HG02571 (cell line): ENCODE data around the gene ARID3A.

ENCODE experiments used
- ATAC-seq: cut with Tn5 transposase; IDR thresholded peaks from one replicate; pipeline ENCODE4 v1.9.1; 2021; ENCODE audit warnings: mild to moderate bottlenecking, moderate library complexity; ENCODE audit not compliant: unreplicated experiment

ARID3A gene

DNA sequence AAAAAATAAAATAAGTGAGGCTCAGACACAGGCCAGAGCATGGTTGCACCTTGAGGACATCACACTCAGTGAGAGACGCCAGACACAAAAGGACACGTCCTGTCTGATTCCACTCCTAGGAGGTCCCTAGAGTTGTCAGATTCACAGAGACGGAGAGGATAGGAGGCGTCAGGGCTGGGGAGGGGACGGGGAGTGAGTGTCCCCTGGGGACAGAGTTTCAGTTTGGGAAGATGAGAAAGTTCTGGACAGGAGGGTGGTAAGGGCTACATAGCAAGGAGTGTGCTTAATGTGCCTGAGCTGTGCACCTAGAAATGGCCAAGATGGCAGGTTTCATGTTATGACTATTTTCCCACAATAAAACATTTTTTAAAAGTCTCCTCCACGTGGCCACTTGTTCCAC is 72.2 kb downstream of the ARID3A start:
- ATAC-seq = no peak

DNA sequence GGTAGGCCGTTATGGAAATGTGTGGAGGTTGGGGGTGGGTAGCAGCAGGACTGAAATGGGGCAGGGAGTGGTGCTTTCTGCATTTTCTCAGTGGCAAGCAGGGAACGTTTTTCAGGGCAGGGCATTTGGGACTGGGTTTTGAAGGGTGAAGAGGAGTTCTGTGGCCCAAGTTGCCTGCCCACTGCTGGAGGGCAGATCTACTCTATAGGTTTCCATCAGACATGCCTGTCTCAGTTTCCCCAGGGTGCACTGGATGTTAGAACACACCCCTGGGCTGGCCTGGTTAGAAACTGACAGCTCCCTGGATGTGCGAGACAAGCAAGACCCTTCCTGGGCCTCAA is 73.5 kb downstream of the ARID3A start:
- ATAC-seq = no peak

DNA sequence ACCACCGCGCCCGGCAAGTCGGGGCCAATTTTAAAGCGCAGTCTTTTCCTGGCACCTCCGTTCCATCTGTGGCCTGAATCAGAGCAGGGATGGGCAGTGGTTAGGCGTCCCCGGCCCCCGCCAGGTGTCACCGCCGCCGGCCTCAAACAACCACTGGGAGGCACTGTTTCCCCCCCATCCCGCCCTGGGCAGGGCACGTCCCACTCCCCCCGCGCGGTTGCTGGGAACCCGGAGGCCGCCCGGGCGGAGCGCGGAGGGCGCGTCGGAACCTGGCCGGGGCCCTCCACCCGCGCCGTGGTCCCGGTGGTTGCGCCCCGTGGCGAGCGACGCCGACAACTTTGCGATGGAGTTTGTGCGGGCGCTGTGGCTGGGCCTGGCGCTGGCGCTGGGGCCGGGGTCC is 74.3 kb downstream of the ARID3A start, which contains the start of gene GRIN3B:
Gene GRIN3B (plus strand): TSS at position 325 of the 400 bp plus-strand sequence. CDS start 19 bp downstream, at position 344.
- ATAC-seq = no peak

DNA sequence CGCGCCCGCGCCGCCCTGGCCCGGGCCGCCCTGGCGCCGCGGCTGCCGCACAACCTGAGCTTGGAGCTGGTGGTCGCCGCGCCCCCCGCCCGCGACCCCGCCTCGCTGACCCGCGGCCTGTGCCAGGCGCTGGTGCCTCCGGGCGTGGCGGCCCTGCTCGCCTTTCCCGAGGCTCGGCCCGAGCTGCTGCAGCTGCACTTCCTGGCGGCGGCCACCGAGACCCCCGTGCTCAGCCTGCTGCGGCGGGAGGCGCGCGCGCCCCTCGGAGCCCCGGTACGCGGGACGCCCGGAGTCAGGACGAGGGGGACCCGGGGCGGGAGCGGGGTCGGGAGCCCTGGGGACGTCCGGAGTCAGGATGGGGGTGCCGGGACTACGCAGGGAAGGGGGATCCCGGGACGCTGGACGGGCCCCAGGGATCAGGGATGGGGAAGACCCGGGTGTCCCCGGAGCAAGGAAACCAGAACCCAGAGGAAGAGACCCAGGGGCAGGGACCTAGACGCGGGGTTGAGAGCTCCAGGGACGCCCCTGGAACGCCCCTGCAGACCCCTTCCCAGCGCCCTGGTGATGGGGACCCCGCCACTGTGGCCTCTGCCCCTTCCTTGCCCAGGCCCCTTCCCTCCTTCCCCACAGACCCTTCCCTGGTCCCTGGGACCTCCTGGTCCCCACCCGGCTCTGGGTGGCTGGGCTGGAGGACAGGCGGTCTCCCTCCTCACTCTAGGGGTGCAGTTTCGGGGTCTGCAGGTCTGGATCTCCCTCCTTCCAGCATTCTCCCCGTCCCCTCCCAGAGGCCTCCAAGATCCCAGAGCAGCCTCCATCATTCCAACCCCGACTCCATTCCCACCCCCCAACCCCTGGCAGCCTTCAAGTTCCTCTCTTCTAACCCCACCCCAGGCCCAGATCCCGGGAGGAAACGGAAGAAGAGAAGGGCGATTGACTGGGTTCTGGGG is 75.0 kb downstream of the ARID3A start:
- no peak for ATAC-seq

GRCh38 chr19:1001538-1002166 is 75.8 kb downstream of the ARID3A start:
- ATAC-seq = no peak

DNA sequence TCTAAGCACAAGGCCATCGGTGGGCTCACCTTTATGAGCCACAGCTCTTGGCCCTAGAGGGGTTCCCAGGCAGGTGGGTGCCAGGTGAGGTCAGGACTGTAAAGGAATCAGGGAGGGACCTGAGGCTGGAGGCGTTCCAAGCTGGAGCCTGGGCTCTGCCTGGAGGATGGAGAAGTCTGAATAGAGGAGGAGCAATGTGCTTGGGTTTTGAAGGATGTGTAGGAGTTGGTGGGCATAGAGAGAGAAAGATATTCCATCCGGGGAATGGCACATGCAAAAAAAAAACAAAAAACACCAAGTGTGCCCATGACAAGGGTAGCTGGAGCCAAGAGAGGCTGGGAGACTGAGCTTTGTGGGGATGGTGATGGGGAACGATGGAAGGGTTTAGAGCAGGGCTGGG is 76.8 kb downstream of the ARID3A start:
- ATAC-seq = no peak

DNA sequence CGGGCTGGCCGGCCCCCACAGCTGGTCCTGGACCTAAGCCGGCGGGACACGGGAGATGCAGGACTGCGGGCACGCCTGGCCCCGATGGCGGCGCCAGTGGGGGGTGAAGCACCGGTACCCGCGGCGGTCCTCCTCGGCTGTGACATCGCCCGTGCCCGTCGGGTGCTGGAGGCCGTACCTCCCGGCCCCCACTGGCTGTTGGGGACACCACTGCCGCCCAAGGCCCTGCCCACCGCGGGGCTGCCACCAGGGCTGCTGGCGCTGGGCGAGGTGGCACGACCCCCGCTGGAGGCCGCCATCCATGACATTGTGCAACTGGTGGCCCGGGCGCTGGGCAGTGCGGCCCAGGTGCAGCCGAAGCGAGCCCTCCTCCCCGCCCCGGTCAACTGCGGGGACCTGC is 77.4 kb downstream of the ARID3A start:
- no peak for ATAC-seq

GRCh38 chr19:1004204-1004802 is 78.5 kb downstream of the ARID3A start:
- ATAC-seq = no peak

DNA sequence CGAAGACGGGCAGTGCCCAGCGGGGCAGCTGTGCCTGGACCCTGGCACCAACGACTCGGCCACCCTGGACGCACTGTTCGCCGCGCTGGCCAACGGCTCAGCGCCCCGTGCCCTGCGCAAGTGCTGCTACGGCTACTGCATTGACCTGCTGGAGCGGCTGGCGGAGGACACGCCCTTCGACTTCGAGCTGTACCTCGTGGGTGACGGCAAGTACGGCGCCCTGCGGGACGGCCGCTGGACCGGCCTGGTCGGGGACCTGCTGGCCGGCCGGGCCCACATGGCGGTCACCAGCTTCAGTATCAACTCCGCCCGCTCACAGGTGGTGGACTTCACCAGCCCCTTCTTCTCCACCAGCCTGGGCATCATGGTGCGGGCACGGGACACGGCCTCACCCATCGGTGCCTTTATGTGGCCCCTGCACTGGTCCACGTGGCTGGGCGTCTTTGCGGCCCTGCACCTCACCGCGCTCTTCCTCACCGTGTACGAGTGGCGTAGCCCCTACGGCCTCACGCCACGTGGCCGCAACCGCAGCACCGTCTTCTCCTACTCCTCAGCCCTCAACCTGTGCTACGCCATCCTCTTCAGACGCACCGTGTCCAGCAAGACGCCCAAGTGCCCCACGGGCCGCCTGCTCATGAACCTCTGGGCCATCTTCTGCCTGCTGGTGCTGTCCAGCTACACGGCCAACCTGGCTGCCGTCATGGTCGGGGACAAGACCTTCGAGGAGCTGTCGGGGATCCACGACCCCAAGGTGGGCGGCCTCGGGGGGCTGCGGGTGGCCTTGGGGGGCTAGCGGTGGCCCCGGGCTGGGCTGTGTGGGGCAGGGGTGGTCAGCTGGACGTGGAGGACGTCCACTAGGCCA is 79.2 kb downstream of the ARID3A start:
- ATAC-seq = no peak

GRCh38 chr19:1006711-1007398 is 81.0 kb downstream of the ARID3A start:
- no peak for ATAC-seq

DNA sequence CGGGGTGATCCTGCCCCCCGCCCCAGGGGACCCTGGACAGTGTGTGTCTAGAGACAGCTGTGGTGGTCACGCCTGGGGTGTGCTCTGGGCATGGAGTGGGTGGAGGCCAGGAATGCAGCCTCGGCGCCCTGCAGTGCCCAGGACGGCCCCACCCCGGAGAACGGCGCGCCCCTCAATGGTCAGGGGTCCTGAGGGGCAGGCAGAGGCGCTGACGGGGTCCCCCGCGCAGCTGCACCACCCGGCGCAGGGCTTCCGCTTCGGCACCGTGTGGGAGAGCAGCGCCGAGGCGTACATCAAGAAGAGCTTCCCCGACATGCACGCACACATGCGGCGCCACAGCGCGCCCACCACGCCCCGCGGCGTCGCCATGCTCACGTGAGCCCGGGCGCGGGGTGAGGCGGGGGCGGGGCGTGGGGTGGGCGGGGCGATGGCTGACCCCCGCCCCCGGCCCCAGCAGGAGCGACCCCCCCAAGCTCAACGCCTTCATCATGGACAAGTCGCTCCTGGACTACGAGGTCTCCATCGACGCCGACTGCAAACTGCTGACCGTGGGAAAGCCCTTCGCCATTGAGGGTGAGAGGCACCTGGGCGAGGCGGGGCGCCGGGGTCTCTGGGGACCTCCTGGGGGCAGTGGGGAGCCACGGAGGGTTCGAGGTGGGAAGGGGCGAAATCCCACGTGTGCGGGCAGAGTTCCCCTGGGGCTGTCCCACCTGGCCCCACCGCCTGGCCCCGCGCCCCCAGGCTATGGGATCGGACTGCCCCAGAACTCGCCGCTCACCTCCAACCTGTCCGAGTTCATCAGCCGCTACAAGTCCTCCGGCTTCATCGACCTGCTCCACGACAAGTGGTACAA is 81.8 kb downstream of the ARID3A start:
- no peak for ATAC-seq

DNA sequence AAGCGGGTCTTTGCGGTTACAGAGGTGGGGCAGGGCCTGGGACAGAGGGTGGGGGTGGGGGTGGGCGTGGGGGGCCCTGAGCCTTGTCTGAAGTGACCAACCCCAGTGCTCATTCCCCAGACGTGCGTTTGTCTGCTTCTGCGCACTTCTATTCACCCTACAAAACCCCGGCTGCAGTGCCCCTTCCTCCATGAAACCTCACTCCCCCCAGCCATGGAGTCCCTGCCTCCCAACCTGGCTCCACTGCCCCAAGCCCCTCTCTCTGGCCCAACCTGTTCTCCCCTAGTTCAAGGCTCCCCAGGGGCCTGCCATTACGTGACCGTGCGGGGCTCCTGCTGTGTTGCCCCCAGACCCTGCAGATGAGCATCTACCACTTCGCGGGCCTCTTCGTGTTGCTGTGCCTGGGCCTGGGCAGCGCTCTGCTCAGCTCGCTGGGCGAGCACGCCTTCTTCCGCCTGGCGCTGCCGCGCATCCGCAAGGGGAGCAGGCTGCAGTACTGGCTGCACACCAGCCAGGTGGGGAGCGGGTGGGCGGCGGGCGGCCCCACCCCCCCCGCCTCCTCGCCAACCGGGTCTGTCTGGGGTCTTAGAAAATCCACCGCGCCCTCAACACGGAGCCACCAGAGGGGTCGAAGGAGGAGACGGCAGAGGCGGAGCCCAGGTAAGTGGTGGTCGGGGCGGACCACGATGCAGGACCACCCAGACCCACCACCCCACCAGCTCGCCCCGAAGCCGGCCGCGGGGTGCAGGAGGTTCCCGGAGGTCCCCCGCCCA is 82.6 kb downstream of the ARID3A start:
- no peak for ATAC-seq

GRCh38 chr19:1009041-1009980 is 83.5 kb downstream of the ARID3A start:
- ATAC-seq = no peak

DNA sequence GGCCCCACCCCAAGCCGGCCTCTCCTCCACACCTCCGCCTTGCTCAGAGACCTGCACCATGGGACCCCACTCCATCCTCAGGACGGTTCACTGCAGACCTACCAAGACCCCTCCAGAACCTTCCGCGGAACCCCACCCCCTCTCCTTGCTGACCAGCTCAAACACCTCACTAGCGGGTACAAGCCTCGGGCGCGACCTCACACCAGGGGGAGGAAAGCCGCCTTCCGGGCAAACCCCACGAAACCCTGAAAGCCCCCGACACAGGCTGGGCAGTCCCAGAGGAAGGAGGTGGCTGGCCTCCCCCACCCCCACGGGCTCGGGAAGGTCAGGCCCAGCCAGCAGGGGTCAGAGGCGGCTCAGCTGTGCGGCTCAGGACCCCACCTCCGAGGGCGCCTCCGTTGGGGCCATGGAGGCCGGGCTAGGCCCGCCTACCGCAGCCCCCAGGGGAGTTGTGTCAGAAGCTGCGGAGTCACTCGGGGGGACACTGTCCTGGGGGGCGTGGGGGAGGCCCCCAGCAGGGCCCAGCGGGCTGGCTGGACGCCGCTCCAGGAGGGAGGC is 84.2 kb downstream of the ARID3A start:
- no peak for ATAC-seq

GRCh38 chr19:1010586-1011510 is 85.0 kb downstream of the ARID3A start:
- ATAC-seq = no peak

GRCh38 chr19:1011831-1012333 is 86.0 kb downstream of the ARID3A start:
- ATAC-seq = no peak
